Sciatic nerve (tissue), 2 donors: ENCODE measurements around the gene ISCA1. TPM values are rescaled to one million over a fixed set of nuclear protein-coding genes. Genes with fewer than 3 reads are reported as not detected.

Experiments
- ATAC-seq: fragments of 200-7000 bp; cut with Tn5 transposase; one replicate; pipeline ENCODE4 v1.9.1; 2020; ENCODE audit warnings: mild to moderate bottlenecking, moderate library complexity
- DNase-seq: peaks from one replicate; pipeline ENCODE4 v3.0.0-alpha.2; 2020; ENCODE audit warnings: low spot score
- intact Hi-C: fragments of 100-400 bp; cut with DNase I; formaldehyde crosslinking; loops from one replicate; pipeline ENCODE4 v1.14.2; 2022
- total RNA-seq: library from RNA; stranded (reverse); fragmentation: NEBNext Ultra II Directional; extraction: Animal tissue kit (Norgen Biotek cat#: 25700); gene quantifications from one replicate; pipeline ENCODE4 v1.2.1, GENCODE V29; 2021
- donor health status: DM: no; HTN: no; CAD: no.
- donor health status: DM: no; HTN: no; CAD: no.

Gene ISCA1
- total RNA-seq, 1 donor from 2014 or later, result 32.5 TPM

- intact Hi-C loops, result no loop called here
- DNase-seq, result no peak
- ATAC-seq, result no peak
Measured at GRCh38 chr9:86288499-86289198, 6.3 kb upstream of the ISCA1 start.

DNA sequence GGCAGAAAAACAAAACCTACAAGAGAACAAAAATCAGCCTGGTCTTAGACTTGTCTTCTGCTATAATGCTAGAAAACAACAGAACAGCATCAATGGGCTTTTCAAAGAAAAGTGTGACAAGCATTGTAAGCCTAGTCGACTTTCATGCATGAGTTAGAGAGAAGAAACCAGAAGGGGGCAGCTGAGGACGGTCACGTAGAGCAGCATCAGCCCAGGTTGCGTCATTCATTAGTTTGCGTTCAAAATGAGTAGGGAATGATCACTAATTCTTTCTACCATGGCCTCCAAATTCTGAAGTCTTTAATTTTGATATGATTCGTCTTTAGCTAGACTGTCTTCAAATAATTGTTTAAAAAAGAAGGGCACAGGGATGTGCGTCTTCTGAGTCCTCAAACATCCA, 4.7 kb upstream of the ISCA1 start:
- intact Hi-C loops, result no loop called here
- no peak for ATAC-seq
- DNase-seq, result no peak

- intact Hi-C loops, result no loop called here
- ATAC-seq (no peak), DNase-seq (no peak)
Measured at GRCh38 chr9:86286278-86286677, 3.9 kb upstream of the ISCA1 start.

- intact Hi-C loops, result no loop called here
- ATAC-seq, result no peak
Measured at GRCh38 chr9:86285261-86285660, 2.9 kb upstream of the ISCA1 start.

GRCh38 chr9:86282979-86283535, 719 bp upstream of the ISCA1 start:
- DNase-seq, result no peak
- ATAC-seq, result peak; percentile 50
- intact Hi-C loops, result no loop called here

More at GRCh38 chr9:86285261-86285660, 2.9 kb upstream of the ISCA1 start:
- no peak for DNase-seq

- ATAC-seq (no peak), DNase-seq (no peak)
- intact Hi-C loops, result no loop called here
Measured at GRCh38 chr9:86281593-86282076, 703 bp downstream of the ISCA1 start.

- no peak for ATAC-seq
- no peak for DNase-seq
- intact Hi-C loops, result no loop called here
Measured at GRCh38 chr9:86280580-86280979, 1.8 kb downstream of the ISCA1 start.

GRCh38 chr9:86279839-86280238, 2.5 kb downstream of the ISCA1 start:
- intact Hi-C loops, result no loop called here
- DNase-seq (no peak), ATAC-seq (no peak)

- no peak for DNase-seq
- intact Hi-C loops, result no loop called here
- no peak for ATAC-seq
Measured at GRCh38 chr9:86277072-86277471, 5.3 kb downstream of the ISCA1 start.

- ATAC-seq (no peak), DNase-seq (no peak)
- intact Hi-C loops, result no loop called here
Measured at GRCh38 chr9:86275962-86276361, 6.4 kb downstream of the ISCA1 start.

DNA sequence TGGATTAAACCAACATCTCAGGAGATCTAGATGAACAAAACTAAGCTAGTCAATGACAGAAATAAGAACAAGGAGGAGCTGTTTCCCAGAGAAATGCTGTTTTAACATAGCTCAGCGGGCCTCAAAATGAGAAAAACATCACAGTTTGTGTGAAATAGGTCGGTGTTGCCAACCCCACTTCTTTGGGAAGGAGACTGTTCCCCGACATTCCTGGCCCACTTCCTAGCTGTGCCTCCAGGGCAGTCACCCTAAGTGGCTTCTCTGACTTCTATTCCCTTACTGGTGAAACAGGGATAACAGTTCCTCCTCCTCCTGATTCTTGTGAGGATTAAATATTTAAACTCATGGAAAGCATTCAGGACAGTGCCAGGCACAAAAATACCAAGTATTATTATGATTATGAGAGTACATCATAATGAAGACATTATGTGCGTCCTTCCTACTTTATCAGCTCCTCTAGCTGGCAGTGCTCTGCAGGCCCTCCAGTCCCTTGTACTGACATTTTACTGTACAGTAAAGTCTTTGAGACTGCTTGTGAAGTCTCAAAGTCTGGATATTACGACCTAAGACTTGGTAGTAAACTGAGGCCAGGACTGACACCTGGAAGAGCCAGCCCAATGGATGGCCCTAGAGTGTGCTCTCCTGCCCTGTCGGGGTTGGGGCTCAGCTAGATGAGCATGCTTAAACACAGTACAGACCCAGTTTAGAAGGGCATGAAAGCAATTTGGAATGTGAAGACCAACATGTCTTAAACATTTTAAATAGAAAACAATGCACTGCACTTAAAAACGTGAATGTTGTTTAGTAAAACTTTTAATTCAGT, 7.3 kb downstream of the ISCA1 start:
- ATAC-seq (peak; percentile 28), DNase-seq (no peak)
- intact Hi-C loops, result no loop called here

DNA sequence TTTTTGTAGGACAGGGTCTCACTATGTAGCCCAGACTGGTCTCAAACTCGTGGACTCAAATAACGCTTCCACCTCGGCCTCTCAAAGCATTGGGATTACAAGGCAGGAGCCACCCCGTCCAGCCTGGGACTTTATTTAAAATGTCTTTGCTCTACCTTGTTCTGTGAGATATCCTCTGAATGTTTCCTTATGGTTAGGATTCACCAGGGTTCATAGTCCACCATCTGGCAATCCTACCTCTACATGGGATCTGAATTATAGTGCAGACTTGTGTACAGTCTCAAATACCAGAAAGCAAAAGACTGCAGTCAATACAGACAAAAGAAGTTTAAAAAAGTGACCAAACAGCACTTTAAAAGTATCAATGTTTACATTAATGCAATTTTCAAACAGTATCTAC, 10.1 kb downstream of the ISCA1 start:
- intact Hi-C loops, result no loop called here
- DNase-seq, result no peak
- no peak for ATAC-seq

DNA sequence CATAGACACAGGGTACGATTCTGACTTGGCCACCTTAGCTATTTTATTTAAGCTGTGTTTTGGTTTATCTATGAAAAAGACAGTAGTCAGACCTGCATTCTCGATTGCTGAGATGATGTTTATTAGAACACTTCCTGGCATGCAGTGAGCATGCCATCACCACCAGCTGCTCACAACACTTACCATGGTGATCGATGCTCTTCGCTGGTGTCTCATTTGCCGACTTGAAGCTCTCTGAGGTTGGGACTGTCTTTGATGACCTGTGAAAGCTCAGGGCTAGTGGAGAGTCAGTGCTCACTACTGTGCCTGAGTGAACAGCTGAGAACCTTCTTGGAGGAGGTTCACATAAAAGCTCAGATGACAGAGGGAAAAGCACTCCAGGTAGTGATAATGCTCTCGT, 18.5 kb downstream of the ISCA1 start:
- ATAC-seq, result no peak
- DNase-seq, result no peak
- intact Hi-C loops, result no loop called here

DNA sequence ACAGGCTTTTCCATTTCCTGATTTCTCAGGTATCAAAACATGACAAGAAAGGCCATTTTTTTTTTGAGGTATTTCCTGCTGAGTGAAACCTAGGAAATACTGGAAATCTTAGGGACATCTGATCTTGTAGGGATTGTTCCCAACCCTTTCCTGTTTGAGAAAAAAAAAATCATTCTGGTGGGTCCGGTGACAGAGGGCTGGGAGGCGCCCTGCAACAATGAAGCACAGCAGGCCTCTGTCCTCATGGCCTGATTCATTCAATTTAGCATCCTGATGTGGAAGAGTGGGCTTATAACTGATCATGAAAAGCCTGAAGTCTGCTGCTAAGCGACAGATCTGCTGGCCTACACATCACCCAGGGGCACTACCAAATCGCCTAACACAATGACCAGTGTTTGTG, 19.8 kb downstream of the ISCA1 start:
- no peak for DNase-seq
- no peak for ATAC-seq
- intact Hi-C loops, result no loop called here

DNA sequence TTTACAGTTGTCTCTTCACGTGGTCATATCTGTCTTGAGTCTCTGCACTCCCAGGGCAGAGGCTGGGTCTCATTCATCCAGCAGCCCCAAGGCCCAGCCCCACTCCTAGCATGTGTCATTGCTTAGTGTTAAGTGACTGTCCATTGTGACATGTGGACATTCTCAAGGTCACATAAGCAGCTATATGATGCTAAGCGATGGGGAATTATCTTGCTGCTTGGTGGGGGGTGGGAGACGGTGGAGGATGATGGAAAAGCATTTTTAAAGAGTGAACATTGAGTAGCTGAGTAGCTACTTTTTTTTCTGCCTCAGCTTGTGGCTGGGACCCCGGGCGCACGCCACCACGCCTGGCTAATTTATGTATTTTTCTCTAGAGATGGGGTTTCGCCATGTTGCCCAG, 22.8 kb downstream of the ISCA1 start, which contains the start of gene C9orf153:
TSS of gene C9orf153 (minus strand) at position 101 of the 400 bp plus-strand sequence. CDS start 30,054 bp downstream, outside the sequence.
- no peak for ATAC-seq
- DNase-seq, result no peak
- intact Hi-C loops, result no loop called here

- intact Hi-C loops, result no loop called here
- ATAC-seq (no peak), DNase-seq (no peak)
Measured at GRCh38 chr9:86257391-86257790, 24.9 kb downstream of the ISCA1 start.

DNA sequence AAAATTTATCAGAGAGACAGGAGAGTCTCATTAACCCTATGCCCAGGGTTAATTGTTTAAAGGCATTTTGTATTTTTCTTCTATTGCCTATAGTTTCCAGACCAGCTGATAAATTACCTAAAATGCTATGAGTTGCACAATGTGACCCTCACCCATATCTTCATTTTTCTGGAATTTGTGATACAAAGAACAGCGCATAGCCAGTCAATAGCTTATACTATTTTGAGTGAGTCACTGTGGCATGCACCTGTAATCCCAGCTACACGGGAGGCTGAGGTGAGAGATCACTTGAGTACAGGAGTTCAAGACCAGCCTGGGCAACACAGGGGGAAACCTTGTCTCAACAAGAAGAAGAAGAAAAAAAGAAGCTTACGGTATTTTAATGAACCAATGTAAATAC, 25.7 kb downstream of the ISCA1 start:
- no peak for DNase-seq
- ATAC-seq, result no peak
- intact Hi-C loops, result no loop called here

DNA sequence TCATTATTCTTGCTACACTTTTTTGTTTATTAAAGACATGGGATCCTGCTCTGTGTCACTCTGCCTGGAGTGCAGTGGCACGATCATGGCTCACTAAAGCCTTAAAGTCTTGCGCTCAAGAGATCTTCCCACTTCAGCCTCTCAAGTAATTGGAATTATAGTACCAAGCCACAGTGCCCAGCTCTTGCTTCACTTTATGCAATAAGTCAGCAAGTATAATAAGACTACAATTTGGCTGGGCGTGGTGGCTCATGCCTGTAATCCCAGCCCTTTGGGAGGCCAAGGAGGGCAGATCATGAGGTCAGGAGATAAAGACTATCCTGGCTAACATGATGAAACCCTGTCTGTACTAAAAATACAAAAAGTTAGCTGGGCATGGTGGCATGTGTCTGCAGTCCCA, 28.8 kb downstream of the ISCA1 start:
- intact Hi-C loops, result no loop called here
- no peak for DNase-seq
- ATAC-seq, result no peak

DNA sequence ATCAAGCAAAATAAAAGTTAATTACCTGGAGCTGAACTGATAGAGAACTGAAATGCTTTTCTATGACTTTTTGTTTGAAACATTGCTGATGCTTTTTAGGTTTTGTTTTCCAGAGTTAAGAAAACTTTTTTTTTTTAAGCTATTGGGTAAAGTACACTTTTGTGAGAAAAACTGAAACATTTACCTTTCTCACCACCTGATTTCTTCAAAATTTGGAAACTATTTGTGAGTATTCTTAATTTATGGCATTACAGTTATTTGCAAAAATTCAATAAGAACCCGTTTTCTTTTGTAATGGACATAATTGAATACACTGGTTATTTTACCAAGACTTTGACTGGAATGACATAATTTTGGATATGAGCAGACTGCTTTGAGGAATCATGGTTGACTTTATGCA, 29.5 kb downstream of the ISCA1 start:
- DNase-seq, result no peak
- intact Hi-C loops, result no loop called here
- ATAC-seq, result no peak

- intact Hi-C loops, result no loop called here
- ATAC-seq (no peak), DNase-seq (no peak)
Measured at GRCh38 chr9:86250123-86250522, 32.2 kb downstream of the ISCA1 start.
